Esophagus mucosa (tissue), 1 donor: Measurements from ENCODE around the gene TMEM114. TPM values are rescaled to one million over a fixed set of nuclear protein-coding genes. Genes with fewer than 3 reads are reported as not detected.

Experiments used
- ATAC-seq: fragments of 200-7000 bp; cut with Tn5 transposase; one replicate; pipeline ENCODE4 v1.9.1; 2020
- total RNA-seq: library from RNA; stranded (reverse); gene quantifications from one replicate; pipeline ENCODE4 v1.2.4, GENCODE V29; 2023
- donor health status: DM: yes; HTN: yes; CAD: no.

The TMEM114 gene
- total RNA-seq, 1 donor from 2014 or later, result not detected

- no peak for ATAC-seq
Measured at GRCh38 chr16:8547762-8548161, 42.5 kb downstream of the TMEM114 start.

- no peak for ATAC-seq
Measured at GRCh38 chr16:8544406-8544805, 45.9 kb downstream of the TMEM114 start.

- ATAC-seq, result no peak
Measured at GRCh38 chr16:8543258-8543657, 47.1 kb downstream of the TMEM114 start.

GRCh38 chr16:8542393-8542792 is 47.9 kb downstream of the TMEM114 start:
- no peak for ATAC-seq

- no peak for ATAC-seq
Measured at GRCh38 chr16:8541868-8542267, 48.4 kb downstream of the TMEM114 start.

GRCh38 chr16:8537691-8538342 is 52.5 kb downstream of the TMEM114 start:
- no peak for ATAC-seq

GRCh38 chr16:8533509-8533908 is 56.8 kb downstream of the TMEM114 start:
- ATAC-seq, result no peak

- ATAC-seq, result no peak
Measured at GRCh38 chr16:8530752-8531384, 59.4 kb downstream of the TMEM114 start.

- no peak for ATAC-seq
Measured at GRCh38 chr16:8528471-8528870, 61.8 kb downstream of the TMEM114 start.

GRCh38 chr16:8523932-8524331 is 66.4 kb downstream of the TMEM114 start:
- ATAC-seq, result no peak

GRCh38 chr16:8522757-8523156 is 67.6 kb downstream of the TMEM114 start:
- no peak for ATAC-seq

GRCh38 chr16:8519643-8520042 is 70.7 kb downstream of the TMEM114 start:
- no peak for ATAC-seq

Other genes starting within 250 kb of the TMEM114 start
- gene METTL22, start 31.2 kb upstream of the TMEM114 start, total RNA-seq, result 15.9 TPM
- 4.2 TPM for gene ABAT, start 84.1 kb upstream of the TMEM114 start, total RNA-seq
- 6.6 TPM for gene TMEM186, start 207.1 kb upstream of the TMEM114 start, total RNA-seq
- 35.2 TPM for gene PMM2, start 207.3 kb upstream of the TMEM114 start, total RNA-seq